AG04450 (cell line): ENCODE results near the gene A3GALT2. TPM values are rescaled to one million over a fixed set of nuclear protein-coding genes. Genes with fewer than 3 reads are reported as not detected.

Experiments
- CTCF ChIA-PET: fragments of 300-600, 350-600 bp; formaldehyde crosslinking; extraction: SDS; loops from one replicate; lab custom pipeline; 2022; ENCODE audit warnings: antibody characterized with exemption, inconsistent platforms; lab: Charles Lee
- POLR2A ChIA-PET: fragments of 350-600 bp; formaldehyde crosslinking; extraction: SDS; loops from one replicate; lab custom pipeline; 2021; ENCODE audit warnings: antibody characterized with exemption, inconsistent platforms; lab: Yijun Ruan, JAX
- DNase-seq: peaks from one replicate; pipeline ENCODE4 v3.0.0-alpha.2; 2011; ENCODE audit warnings: low read depth, low spot score
- H3K27ac ChIP-seq: one replicate; pipeline ENCODE4 v1.5.1; 2012; ENCODE audit warnings: low read depth, low read length, control low read depth
- H3K27me3 ChIP-seq: one replicate; pipeline ENCODE4 v1.6.0; 2012; ENCODE audit warnings: low read length; ENCODE audit not compliant: control insufficient read depth, insufficient read depth
- H3K4me3 ChIP-seq: 2 replicates; pipeline ENCODE4 v1.5.1; 2011; ENCODE audit warnings: mild to moderate bottlenecking, low read depth, low read length, control low read depth
- H3K9me3 ChIP-seq: 2 replicates; pipeline ENCODE4 v1.5.1; 2012; ENCODE audit warnings: low read length; ENCODE audit not compliant: control insufficient read depth, insufficient read depth
- polyA plus RNA-seq: library from polyadenylated mRNA; depleted of rRNA; stranded (reverse); fragments of >200 nt; gene quantifications from 2 replicates; pipeline ENCODE4 v1.2.3, GENCODE V29; 2011; rRNA removed
- small RNA-seq: library from RNA; depleted of rRNA; stranded (forward); fragments of <200 nt; gene quantifications from one replicate; pipeline ENCODE3, GENCODE V24; 2012; ENCODE audit warnings: low read depth; ENCODE audit not compliant: insufficient read length
- TF ChIP-seq, protein P1 (sequence below): IDR thresholded peaks from 2 replicates; pipeline ENCODE4 v1.5.1; 2011; ENCODE audit warnings: low read depth, low read length, control low read depth, inconsistent platforms

Gene A3GALT2
- polyA plus RNA-seq, 1 experiment, result not detected

DNA sequence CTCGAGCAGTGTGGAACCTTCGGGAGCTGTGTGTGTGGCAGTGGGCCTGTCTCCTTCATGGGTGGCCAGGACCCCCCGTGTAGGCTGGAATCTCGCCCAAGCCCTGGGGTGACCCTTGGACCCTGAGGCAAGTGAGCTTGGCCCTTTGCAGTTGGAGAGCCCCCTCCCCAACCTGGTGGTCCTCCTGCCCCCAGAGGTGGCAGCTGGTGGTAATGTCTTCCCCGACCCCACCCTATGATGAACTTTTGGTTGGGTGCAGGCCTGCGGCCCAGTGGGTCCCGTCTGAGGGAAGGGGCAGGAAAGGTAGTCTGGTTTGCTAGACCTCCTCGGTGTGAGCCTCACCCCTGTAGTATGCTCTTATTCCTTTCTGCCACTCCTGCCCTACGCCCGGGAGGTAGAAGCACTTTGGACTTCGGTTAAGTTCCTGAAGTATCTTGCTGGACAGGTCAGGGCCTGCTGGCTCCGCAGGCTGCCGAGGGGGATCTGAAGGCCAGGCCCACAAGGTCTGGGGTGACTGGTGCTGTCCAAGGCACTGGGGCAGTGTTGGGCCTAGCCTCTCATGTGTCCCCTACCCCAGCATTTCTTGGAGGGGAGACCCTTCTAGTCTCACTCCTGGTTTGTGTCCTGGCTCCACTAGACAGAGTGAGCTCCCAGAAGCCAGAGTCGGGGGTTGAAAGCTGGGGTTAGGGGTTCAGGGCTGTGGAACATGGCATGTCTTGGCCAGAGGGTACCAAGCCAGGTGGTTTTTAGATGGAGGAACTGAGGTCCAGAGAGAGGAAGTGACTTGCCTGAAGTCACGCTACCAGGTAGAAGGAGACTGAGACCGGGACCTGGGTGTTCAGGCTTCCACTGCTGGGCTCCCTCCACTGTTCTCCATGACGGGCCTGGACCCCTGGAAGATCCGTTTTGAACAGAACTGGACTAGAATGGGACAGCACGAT is 62.9 kb downstream of the A3GALT2 start:
- no peak for DNase-seq
- Histone ChIP-seq H3K4me3 (peak overlapping the region; percentile 71), H3K9me3 (no peaks in the 10 kb centered on the region), H3K27ac (peak overlapping the region; percentile 93), H3K27me3 (no peaks in the 10 kb centered on the region)
- TF ChIP-seq, protein P1, sequence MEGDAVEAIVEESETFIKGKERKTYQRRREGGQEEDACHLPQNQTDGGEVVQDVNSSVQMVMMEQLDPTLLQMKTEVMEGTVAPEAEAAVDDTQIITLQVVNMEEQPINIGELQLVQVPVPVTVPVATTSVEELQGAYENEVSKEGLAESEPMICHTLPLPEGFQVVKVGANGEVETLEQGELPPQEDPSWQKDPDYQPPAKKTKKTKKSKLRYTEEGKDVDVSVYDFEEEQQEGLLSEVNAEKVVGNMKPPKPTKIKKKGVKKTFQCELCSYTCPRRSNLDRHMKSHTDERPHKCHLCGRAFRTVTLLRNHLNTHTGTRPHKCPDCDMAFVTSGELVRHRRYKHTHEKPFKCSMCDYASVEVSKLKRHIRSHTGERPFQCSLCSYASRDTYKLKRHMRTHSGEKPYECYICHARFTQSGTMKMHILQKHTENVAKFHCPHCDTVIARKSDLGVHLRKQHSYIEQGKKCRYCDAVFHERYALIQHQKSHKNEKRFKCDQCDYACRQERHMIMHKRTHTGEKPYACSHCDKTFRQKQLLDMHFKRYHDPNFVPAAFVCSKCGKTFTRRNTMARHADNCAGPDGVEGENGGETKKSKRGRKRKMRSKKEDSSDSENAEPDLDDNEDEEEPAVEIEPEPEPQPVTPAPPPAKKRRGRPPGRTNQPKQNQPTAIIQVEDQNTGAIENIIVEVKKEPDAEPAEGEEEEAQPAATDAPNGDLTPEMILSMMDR, result no peak
- ChIA-PET CTCF (interaction anchor here (1.0 to 2.4 kb wide), 4 partner anchors 38 to 213 kb away, joined by 3 to 12 read pairs (median 3); no protein-coding TSS in a partner anchor), POLR2A (interaction anchor here (0.6 to 1.5 kb wide), 5 partner anchors 77 to 694 kb away, joined by 3 to 9 read pairs (median 4); partner anchors contain the start of gene TRIM62)

DNA sequence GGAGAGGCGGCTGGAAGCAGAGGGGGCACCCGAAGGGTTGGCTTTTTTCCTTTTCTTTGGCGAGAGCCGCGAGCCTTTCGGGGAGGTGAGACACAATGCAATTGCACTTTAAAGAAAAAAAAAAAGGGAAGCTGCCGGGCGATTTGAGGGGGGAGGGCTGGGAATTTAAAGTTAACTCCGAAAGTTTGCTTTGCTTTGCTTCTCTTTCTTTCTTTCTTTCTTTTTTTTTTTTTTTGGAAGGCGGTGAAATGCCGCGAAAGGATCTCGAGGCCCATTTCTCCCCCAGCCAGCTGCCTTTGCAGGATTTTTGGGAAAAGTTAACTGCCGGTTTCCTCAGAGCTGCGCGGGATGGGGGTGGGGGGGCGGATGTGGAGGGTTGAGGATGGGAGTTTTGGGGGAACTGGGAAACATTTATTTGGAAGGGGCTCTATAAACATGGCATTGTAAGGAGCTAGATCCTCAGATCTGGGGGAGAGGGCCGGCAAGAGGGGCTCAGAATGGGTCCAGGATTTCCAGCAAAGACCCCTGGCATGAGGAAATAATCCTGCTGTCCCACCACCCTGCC is 63.6 kb downstream of the A3GALT2 start:
- DNase-seq, result no peak

More for the DNA sequence above, 63.6 kb downstream of the A3GALT2 start:
- H3K27me3 ChIP-seq, result no peaks in the 10 kb centered on the region
- ChIA-PET CTCF (interaction anchor here (1.0 to 2.4 kb wide), 4 partner anchors 39 to 214 kb away, joined by 3 to 12 read pairs (median 3); no protein-coding TSS in a partner anchor), POLR2A (interaction anchor here (0.6 to 1.5 kb wide), 6 partner anchors 76 to 693 kb away, joined by 3 to 9 read pairs (median 4); partner anchors contain the start of gene TRIM62)
- TF ChIP-seq, protein P1, result no peak
- H3K9me3 ChIP-seq, result no peaks in the 10 kb centered on the region
- H3K4me3 ChIP-seq, result peak overlapping the region; percentile 71
- H3K27ac ChIP-seq, result peak overlapping the region; percentile 93

Small RNAs within 50 kb of the gene (small RNA-seq; reads per million reads assigned to genes)
- gene RN7SKP16, result not detected

Other genes with a start within 250 kb of the A3GALT2 start
- 7.0 and 7.8 TPM in 2 replicates for gene AZIN2, start 239.9 kb downstream of the A3GALT2 start, polyA plus RNA-seq
- gene TRIM62, start 139.1 kb downstream of the A3GALT2 start, polyA plus RNA-seq, result 4.5 and 7.2 TPM in 2 replicates
- gene ZNF362, start 64.6 kb downstream of the A3GALT2 start, polyA plus RNA-seq, result 9.0 and 11.8 TPM in 2 replicates
- 47.1 and 78.6 TPM in 2 replicates for gene PHC2, start 110.0 kb upstream of the A3GALT2 start, polyA plus RNA-seq
- 3.5 and 3.9 TPM in 2 replicates for gene ZSCAN20, start 151.5 kb upstream of the A3GALT2 start, polyA plus RNA-seq